ENCODE measurements around the gene ROR2.
A peak's percentile ranks its signal among the peaks of the same experiment; 100 is the strongest.

The ROR2 gene

GRCh38 chr9:91606255-91606995 is 343.6 kb downstream of the ROR2 start:
- no peak for FAIRE-seq

- FAIRE-seq = no peak
Measured at GRCh38 chr9:91604451-91605179, 345.4 kb downstream of the ROR2 start.

GRCh38 chr9:91603932-91604331 is 346.1 kb downstream of the ROR2 start:
- FAIRE-seq = no peak

- peak; percentile 10 for FAIRE-seq
Measured at GRCh38 chr9:91599564-91599963, 350.5 kb downstream of the ROR2 start.

- no peak for FAIRE-seq
Measured at GRCh38 chr9:91591627-91592026, 358.4 kb downstream of the ROR2 start.

- FAIRE-seq = no peak
Measured at GRCh38 chr9:91589101-91589553, 360.9 kb downstream of the ROR2 start.

GRCh38 chr9:91586282-91586681 is 363.7 kb downstream of the ROR2 start:
- FAIRE-seq = no peak

GRCh38 chr9:91583966-91584365 is 366.1 kb downstream of the ROR2 start:
- no peak for FAIRE-seq

GRCh38 chr9:91583161-91583875 is 366.7 kb downstream of the ROR2 start:
- no peak for FAIRE-seq

- no peak for FAIRE-seq
Measured at GRCh38 chr9:91582181-91582580, 367.8 kb downstream of the ROR2 start.

- FAIRE-seq = no peak
Measured at GRCh38 chr9:91580136-91580535, 369.9 kb downstream of the ROR2 start.

- FAIRE-seq = no peak
Measured at GRCh38 chr9:91578911-91579310, 371.1 kb downstream of the ROR2 start.

- no peak for FAIRE-seq
Measured at GRCh38 chr9:91577633-91578061, 372.4 kb downstream of the ROR2 start.

GRCh38 chr9:91572811-91573210 is 377.2 kb downstream of the ROR2 start:
- no peak for FAIRE-seq

- no peak for FAIRE-seq
Measured at GRCh38 chr9:91572044-91572443, 378.0 kb downstream of the ROR2 start.

- FAIRE-seq = no peak
Measured at GRCh38 chr9:91571036-91571435, 379.0 kb downstream of the ROR2 start.

- no peak for FAIRE-seq
Measured at GRCh38 chr9:91567642-91568274, 382.3 kb downstream of the ROR2 start.

GRCh38 chr9:91564081-91564670 is 385.9 kb downstream of the ROR2 start:
- no peak for FAIRE-seq

- no peak for FAIRE-seq
Measured at GRCh38 chr9:91562416-91562815, 387.6 kb downstream of the ROR2 start.

- FAIRE-seq = no peak
Measured at GRCh38 chr9:91560301-91560700, 389.7 kb downstream of the ROR2 start.

- FAIRE-seq = peak; percentile 5
Measured at GRCh38 chr9:91558879-91559278, 391.1 kb downstream of the ROR2 start.

GRCh38 chr9:91558395-91558794 is 391.6 kb downstream of the ROR2 start:
- no peak for FAIRE-seq

GRCh38 chr9:91557327-91557726 is 392.7 kb downstream of the ROR2 start:
- no peak for FAIRE-seq
